ENCODE results near the gene PHACTR3. TPM values are rescaled to one million over a fixed set of nuclear protein-coding genes. Genes with fewer than 3 reads are reported as not detected.

PHACTR3 gene
- total RNA-seq, 1 experiment from 2014 or later: not detected

- TF ChIP-seq, protein P1, sequence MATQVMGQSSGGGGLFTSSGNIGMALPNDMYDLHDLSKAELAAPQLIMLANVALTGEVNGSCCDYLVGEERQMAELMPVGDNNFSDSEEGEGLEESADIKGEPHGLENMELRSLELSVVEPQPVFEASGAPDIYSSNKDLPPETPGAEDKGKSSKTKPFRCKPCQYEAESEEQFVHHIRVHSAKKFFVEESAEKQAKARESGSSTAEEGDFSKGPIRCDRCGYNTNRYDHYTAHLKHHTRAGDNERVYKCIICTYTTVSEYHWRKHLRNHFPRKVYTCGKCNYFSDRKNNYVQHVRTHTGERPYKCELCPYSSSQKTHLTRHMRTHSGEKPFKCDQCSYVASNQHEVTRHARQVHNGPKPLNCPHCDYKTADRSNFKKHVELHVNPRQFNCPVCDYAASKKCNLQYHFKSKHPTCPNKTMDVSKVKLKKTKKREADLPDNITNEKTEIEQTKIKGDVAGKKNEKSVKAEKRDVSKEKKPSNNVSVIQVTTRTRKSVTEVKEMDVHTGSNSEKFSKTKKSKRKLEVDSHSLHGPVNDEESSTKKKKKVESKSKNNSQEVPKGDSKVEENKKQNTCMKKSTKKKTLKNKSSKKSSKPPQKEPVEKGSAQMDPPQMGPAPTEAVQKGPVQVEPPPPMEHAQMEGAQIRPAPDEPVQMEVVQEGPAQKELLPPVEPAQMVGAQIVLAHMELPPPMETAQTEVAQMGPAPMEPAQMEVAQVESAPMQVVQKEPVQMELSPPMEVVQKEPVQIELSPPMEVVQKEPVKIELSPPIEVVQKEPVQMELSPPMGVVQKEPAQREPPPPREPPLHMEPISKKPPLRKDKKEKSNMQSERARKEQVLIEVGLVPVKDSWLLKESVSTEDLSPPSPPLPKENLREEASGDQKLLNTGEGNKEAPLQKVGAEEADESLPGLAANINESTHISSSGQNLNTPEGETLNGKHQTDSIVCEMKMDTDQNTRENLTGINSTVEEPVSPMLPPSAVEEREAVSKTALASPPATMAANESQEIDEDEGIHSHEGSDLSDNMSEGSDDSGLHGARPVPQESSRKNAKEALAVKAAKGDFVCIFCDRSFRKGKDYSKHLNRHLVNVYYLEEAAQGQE (IDR thresholded peaks at IDR 0.05; ENCODE audit: low read depth): no peak
- TF ChIP-seq ELF1 (IDR thresholded peaks at IDR 0.05; ENCODE audit: borderline replicate concordance, low read depth): no peak
- no peak for TF ChIP-seq EZH2phosphoT487 (IDR thresholded peaks at IDR 0.05; ENCODE audit: borderline replicate concordance)
- no peak for TF ChIP-seq ZFX (IDR thresholded peaks at IDR 0.05)
- no peak for TF ChIP-seq FOSL1 (IDR thresholded peaks at IDR 0.05; ENCODE audit: low read depth)
Observed at GRCh38 chr20:59832406-59833363, 228.3 kb downstream of the PHACTR3 start (continued).

DNA sequence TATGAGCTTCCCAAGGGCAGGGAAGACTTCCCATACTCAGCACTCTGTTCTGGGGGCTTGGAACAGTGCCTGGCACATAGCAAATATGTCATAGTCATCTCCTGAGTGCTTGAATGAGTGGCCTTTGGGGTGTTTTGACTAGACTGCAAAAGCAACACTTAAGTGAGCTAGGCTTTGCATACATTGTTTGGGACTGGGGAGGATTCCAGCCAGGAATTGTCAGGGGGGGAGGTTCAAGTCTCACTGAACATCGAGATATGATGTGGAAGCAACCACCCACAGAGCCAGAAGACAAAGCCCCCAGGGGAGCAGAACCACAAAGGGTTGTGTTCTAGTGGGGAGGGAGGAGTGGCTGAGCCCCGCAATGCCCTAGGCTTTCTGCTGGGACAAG, 230.7 kb downstream of the PHACTR3 start:
- H3K4me2 ChIP-seq (ENCODE audit: low read length): no peak overlapping the region

More for the DNA sequence above, 230.7 kb downstream of the PHACTR3 start:
- Histone ChIP-seq H3K9me2 (ENCODE audit: insufficient read depth) (no peaks in the 10 kb centered on the region), H3K27ac (ENCODE audit: low read depth, low read length) (no peak overlapping the region), H3K4me3 (replicated peaks in 1 of 2; ENCODE audit: low read depth in 1 of 2, low read length in 2 of 2) (no peak overlapping the region), H3K9ac (ENCODE audit: low read length) (no peak overlapping the region), H4K20me1 (ENCODE audit: insufficient read depth) (no peaks in the 10 kb centered on the region), H3K36me3 (ENCODE audit: control insufficient read depth in 1 of 2, insufficient read depth in 2 of 2, low read length in 2 of 2) (no peaks in the 10 kb centered on the region), H2AFZ (ENCODE audit: low read depth, low read length, poor library complexity, severe bottlenecking) (no peak overlapping the region), H3K9me3 (ENCODE audit: control insufficient read depth in 1 of 2, insufficient read depth in 1 of 2, low read depth in 1 of 2, low read length in 2 of 2) (no peaks in the 10 kb centered on the region), H3K4me1 (ENCODE audit: control insufficient read depth in 1 of 2, insufficient read depth in 2 of 2, low read length in 2 of 2) (no peaks in the 10 kb centered on the region; a peak in 1 of 4 replicates), H3K27me3 (ENCODE audit: insufficient read depth, low read length) (peaks cover 51% of the 10 kb centered on the region), H3K79me2 (ENCODE audit: insufficient read depth, low read length) (no peaks in the 10 kb centered on the region)
- RAD21 ChIA-PET (ENCODE audit: low non-redundant PET in 1 of 2, low total read pairs in 2 of 2, uncharacterized antibody in 2 of 2, unreplicated experiment in 2 of 2): no interaction called here
- intact Hi-C loops (cut with micrococcal nuclease): no loop called here
- POLR2A ChIA-PET: no interaction called here
- DNase-seq (ENCODE audit: low read depth, low spot score) (no peak), ATAC-seq (no peak)
- no TSS peak for BruUV-seq (replicated peaks)
- CTCF ChIA-PET: no interaction called here
- no peak for TF ChIP-seq SIN3A (IDR thresholded peaks at IDR 0.05; ENCODE audit: low read depth)
- no peak for TF ChIP-seq ELF1 (IDR thresholded peaks at IDR 0.05; ENCODE audit: borderline replicate concordance, low read depth)
- no peak for TF ChIP-seq SP1 (IDR thresholded peaks at IDR 0.05; ENCODE audit: low read depth)
- TF ChIP-seq JUND (IDR thresholded peaks at IDR 0.05): no peak
- TF ChIP-seq CTCF (IDR thresholded peaks at IDR 0.05 in 2 of 3, conservative IDR thresholded peaks at IDR 0.05 in 1 of 3; ENCODE audit: borderline replicate concordance in 1 of 3, insufficient read depth in 1 of 3, low read depth in 2 of 3, low read length in 2 of 3): no peak
- no peak for TF ChIP-seq ATF3 (IDR thresholded peaks at IDR 0.05)

Data from HCT116 (cell line).